ENCODE results near the gene MYO5B.

- TF ChIP-seq CTCF (conservative IDR thresholded peaks at IDR 0.05; ENCODE audit: low read length) (no peak), EZH2phosphoT487 (IDR thresholded peaks at IDR 0.05; ENCODE audit: borderline replicate concordance, low read depth, low read length) (no peak)
Measured at GRCh38 chr18:50170004-50170403, 24.9 kb downstream of the MYO5B start.
